Muscle layer of duodenum (tissue), 2 donors: ENCODE measurements around the gene DNAJB2.

Experiments used
- H3K27ac ChIP-seq: one replicate; pipeline ENCODE4 v1.7.0; 2013; ENCODE audit warnings: mild to moderate bottlenecking, low read length
- H3K27me3 ChIP-seq: one replicate; pipeline ENCODE4 v1.7.0; 2013; ENCODE audit warnings: low read depth, mild to moderate bottlenecking, control low read depth, low read length
- H3K36me3 ChIP-seq, 2 donors: one replicate each; pipeline ENCODE4 v1.7.0; 2013; ENCODE audit warnings: low read length in 2 of 2, control low read depth in 1 of 2, mild to moderate bottlenecking in 1 of 2; ENCODE audit not compliant: insufficient read depth in 2 of 2, control insufficient read depth in 1 of 2
- H3K4me1 ChIP-seq, 2 donors: one replicate each; pipeline ENCODE4 v1.7.0; 2013; ENCODE audit warnings: low read length in 2 of 2, mild to moderate bottlenecking in 2 of 2, control low read depth in 1 of 2, moderate library complexity in 1 of 2; ENCODE audit not compliant: insufficient read depth in 2 of 2, control insufficient read depth in 1 of 2
- H3K4me3 ChIP-seq, 2 donors: one replicate each; pipeline ENCODE4 v1.7.0; 2013; ENCODE audit warnings: low read length in 2 of 2, low read depth in 1 of 2, mild to moderate bottlenecking in 1 of 2
- H3K9me3 ChIP-seq, 2 donors: one replicate each; pipeline ENCODE4 v1.7.0; 2013; ENCODE audit warnings: low read length in 2 of 2, control low read depth in 1 of 2, mild to moderate bottlenecking in 1 of 2; ENCODE audit not compliant: control insufficient read depth in 1 of 2
- donor health status: healthy.

DNAJB2 gene

GRCh38 chr2:219294356-219295351, 15.5 kb downstream of the DNAJB2 start:
- peaks cover 0 to 8% of the 10 kb centered on the region in 2 donors for H3K4me1 ChIP-seq

DNA sequence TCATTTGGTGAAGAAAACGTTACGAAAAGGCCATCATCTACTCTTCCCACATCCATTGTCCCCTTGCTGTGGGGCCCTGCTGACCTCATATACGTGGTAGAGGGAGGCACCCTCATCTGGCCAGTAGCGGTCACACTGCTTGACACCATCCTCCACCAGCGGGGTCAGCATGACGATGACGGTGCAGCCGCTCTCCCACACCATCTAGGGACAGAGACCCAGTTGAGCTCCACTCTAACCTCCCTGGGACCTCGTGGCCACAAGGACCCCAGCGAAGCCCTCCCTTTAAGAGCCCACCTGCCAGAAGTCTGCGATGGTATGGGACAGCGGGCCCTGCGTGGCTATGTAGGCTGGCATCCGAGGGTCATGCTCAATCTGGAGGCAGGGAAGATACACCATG, 17.0 kb downstream of the DNAJB2 start:
- Histone ChIP-seq H3K9me3 (no peaks in the 10 kb centered on the region), H3K4me1 (peaks cover 0 to 5% of the 10 kb centered on the region in 2 donors), H3K36me3 (no peaks in the 10 kb centered on the region), H3K27ac (no peak overlapping the region), H3K4me3 (no peak overlapping the region), H3K27me3 (peaks cover 6% of the 10 kb centered on the region)

More at GRCh38 chr2:219294356-219295351, 15.5 kb downstream of the DNAJB2 start:
- no peaks in the 10 kb centered on the region for H3K36me3 ChIP-seq
- H3K27me3 ChIP-seq, result no peaks in the 10 kb centered on the region
- H3K4me3 ChIP-seq, result peak overlapping the region; percentile 27 to 65
- H3K27ac ChIP-seq, result peak overlapping the region; percentile 23
- H3K9me3 ChIP-seq, result no peaks in the 10 kb centered on the region

DNA sequence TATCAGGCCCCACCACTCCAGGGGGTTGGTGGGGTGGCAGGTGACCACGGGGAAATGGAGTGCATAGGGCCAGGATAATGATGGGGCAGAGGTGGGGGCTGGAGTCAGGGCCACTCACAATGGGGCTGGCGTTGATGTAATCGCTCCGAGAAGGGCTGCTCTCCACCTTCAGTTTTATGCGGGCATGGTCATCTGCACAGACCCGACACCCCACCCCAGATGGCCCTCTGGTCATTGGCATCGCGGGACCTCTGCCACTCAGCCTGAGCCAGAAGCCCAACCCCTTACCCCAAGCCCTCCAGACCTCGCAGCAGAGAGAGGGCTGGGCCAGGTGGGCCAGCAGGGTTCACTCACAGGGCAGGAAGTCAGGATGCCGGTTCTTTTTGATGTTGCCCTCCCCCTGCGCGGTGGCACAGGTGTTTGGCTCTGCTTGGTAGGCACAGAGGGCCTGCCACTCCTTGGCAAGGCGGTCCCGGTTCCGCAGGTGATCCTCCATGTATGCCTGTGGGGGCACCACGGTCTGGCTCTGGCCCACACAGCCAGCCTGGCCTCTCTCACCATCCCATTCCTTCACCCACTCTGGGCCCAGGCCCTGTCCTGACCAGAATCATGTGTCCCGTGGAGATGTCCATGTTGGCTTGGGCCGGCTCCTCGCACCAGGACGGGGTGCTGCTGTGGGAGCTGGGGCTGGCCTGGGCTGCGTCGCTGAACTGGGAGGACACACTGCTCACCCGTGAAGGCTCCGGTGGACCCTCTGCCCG, 17.6 kb downstream of the DNAJB2 start:
- Histone ChIP-seq H3K27ac (no peak overlapping the region), H3K9me3 (no peaks in the 10 kb centered on the region), H3K27me3 (peaks cover 6% of the 10 kb centered on the region), H3K4me3 (no peak overlapping the region), H3K4me1 (peaks cover 0 to 5% of the 10 kb centered on the region in 2 donors), H3K36me3 (no peaks in the 10 kb centered on the region)

- H3K9me3 ChIP-seq, result no peaks in the 10 kb centered on the region
- H3K4me1 ChIP-seq, result peaks cover 0 to 5% of the 10 kb centered on the region in 2 donors
- no peak overlapping the region for H3K27ac ChIP-seq
- no peak overlapping the region for H3K4me3 ChIP-seq
- peaks cover 6% of the 10 kb centered on the region for H3K27me3 ChIP-seq
- no peaks in the 10 kb centered on the region for H3K36me3 ChIP-seq
Measured at GRCh38 chr2:219297766-219298456, 18.7 kb downstream of the DNAJB2 start.

- H3K9me3 ChIP-seq, result no peaks in the 10 kb centered on the region
- H3K36me3 ChIP-seq, result no peaks in the 10 kb centered on the region
- H3K27ac ChIP-seq, result no peak overlapping the region
- H3K27me3 ChIP-seq, result peaks cover 6% of the 10 kb centered on the region
- H3K4me1 ChIP-seq, result peaks cover 0 to 5% of the 10 kb centered on the region in 2 donors
- H3K4me3 ChIP-seq, result no peak overlapping the region
Measured at GRCh38 chr2:219298759-219299371, 19.7 kb downstream of the DNAJB2 start.

DNA sequence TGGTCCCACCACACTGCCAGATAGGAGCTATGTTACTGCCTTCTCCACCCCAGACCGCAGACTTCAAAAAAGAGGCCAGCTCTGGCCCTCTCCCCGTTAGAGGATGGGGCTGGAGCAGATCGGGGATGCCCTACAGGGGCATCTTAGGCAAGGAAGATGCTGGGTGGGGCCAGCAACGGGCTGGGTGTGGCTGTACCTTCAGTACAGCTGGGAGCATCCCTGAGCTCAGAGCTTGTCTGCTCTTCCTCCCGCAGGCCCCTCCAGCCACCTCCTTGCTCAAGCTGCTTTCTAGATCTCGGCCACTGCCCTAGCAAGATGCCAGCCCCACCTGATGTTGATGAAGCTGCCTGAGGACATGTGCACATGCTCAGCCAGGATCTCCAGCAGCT, 20.2 kb downstream of the DNAJB2 start:
- no peaks in the 10 kb centered on the region for H3K9me3 ChIP-seq
- no peaks in the 10 kb centered on the region for H3K36me3 ChIP-seq
- peaks cover 6% of the 10 kb centered on the region for H3K27me3 ChIP-seq
- H3K4me1 ChIP-seq, result peaks cover 0 to 2% of the 10 kb centered on the region in 2 donors
- no peak overlapping the region for H3K4me3 ChIP-seq
- no peak overlapping the region for H3K27ac ChIP-seq

DNA sequence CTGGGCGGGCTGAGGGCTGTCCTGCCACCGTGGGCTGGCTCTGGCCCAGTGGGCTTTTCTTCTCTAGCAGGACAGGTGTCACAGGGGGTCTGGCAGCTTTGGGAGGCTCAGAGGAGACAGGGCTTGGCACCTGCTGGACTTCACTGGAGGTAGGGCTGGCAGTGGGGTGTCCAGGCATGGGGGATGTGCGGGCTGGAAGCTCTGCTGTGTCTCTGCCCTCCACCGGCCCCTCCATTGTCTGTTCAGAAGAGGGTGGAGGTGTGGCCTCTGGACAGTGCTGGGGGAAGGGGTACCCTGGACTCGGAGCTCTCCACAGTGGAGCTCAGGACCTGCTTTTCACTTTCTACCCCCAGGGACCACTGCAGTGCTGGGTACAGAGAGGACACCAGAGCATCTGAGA, 20.9 kb downstream of the DNAJB2 start:
- H3K36me3 ChIP-seq, result no peaks in the 10 kb centered on the region
- H3K9me3 ChIP-seq, result no peaks in the 10 kb centered on the region
- H3K4me3 ChIP-seq, result no peak overlapping the region
- H3K27me3 ChIP-seq, result peaks cover 6% of the 10 kb centered on the region
- no peaks in the 10 kb centered on the region for H3K4me1 ChIP-seq
- H3K27ac ChIP-seq, result no peak overlapping the region

GRCh38 chr2:219302412-219302968, 23.3 kb downstream of the DNAJB2 start:
- H3K4me3 ChIP-seq, result no peak overlapping the region
- peaks cover 11% of the 10 kb centered on the region for H3K27me3 ChIP-seq
- no peaks in the 10 kb centered on the region for H3K36me3 ChIP-seq
- H3K9me3 ChIP-seq, result no peaks in the 10 kb centered on the region
- no peak overlapping the region for H3K27ac ChIP-seq
- H3K4me1 ChIP-seq, result no peaks in the 10 kb centered on the region

- Histone ChIP-seq H3K9me3 (no peaks in the 10 kb centered on the region), H3K4me1 (peaks cover 0 to 11% of the 10 kb centered on the region in 2 donors), H3K4me3 (no peak overlapping the region), H3K27ac (no peak overlapping the region), H3K27me3 (peaks cover 22% of the 10 kb centered on the region), H3K36me3 (no peaks in the 10 kb centered on the region)
Measured at GRCh38 chr2:219304223-219304622, 25.1 kb downstream of the DNAJB2 start.

DNA sequence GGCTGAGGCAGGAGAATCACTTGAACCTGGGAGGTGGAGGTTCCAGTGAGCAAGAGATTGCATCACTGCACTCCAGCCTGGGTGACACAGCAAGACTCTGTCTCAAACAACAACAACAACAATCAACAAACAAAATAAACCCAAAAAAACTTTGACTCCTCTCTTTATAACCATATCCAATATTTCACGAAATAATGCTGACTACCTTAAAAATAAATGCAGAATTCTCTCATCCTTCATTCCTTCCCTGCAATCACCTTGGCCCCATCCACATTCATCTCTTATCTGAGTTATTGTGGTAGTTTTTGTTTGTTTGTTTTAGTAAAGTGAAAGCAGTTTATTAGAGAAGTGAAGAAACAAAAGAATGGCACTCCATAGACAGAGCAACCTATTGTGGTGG, 26.9 kb downstream of the DNAJB2 start:
- H3K4me3 ChIP-seq, result no peak overlapping the region
- no peaks in the 10 kb centered on the region for H3K9me3 ChIP-seq
- peaks cover 0 to 13% of the 10 kb centered on the region in 2 donors for H3K4me1 ChIP-seq
- H3K27ac ChIP-seq, result no peak overlapping the region
- peaks cover 28% of the 10 kb centered on the region for H3K27me3 ChIP-seq
- no peaks in the 10 kb centered on the region for H3K36me3 ChIP-seq
